Neural cell (in vitro differentiated cells): Measurements from ENCODE around the gene N4BP2.

ENCODE experiments used
- EP300 ChIP-seq: fragments of 450-650 bp; conservative IDR thresholded peaks from 2 replicates; pipeline ENCODE4 v1.6.1; 2014; ENCODE audit warnings: antibody characterized with exemption, mild to moderate bottlenecking, moderate library complexity; ENCODE audit not compliant: poor library complexity, severe bottlenecking
- EZH2 ChIP-seq: fragments of 200-600, 300-800 bp; shearing (Covaris generic), sonication (generic); IDR thresholded peaks from 2 replicates; pipeline ENCODE4 v1.6.1; 2014; ENCODE audit warnings: antibody characterized with exemption, low read length, borderline replicate concordance, mild to moderate bottlenecking; ENCODE audit not compliant: insufficient read depth, poor library complexity, severe bottlenecking
- MXI1 ChIP-seq: fragments of 450-650 bp; conservative IDR thresholded peaks from 2 replicates; pipeline ENCODE4 v1.6.1; 2014; ENCODE audit warnings: antibody characterized with exemption, mild to moderate bottlenecking; ENCODE audit not compliant: poor library complexity, severe bottlenecking
- RAD21 ChIP-seq: fragments of 450-650 bp; conservative IDR thresholded peaks from 2 replicates; pipeline ENCODE4 v1.6.1; 2014; ENCODE audit warnings: antibody characterized with exemption, mild to moderate bottlenecking, moderate library complexity
- REST ChIP-seq: IDR thresholded peaks from 2 replicates; pipeline ENCODE4 v1.6.1; 2012; ENCODE audit warnings: borderline replicate concordance
- TF ChIP-seq, protein P1 (sequence below): fragments of 450-650 bp; IDR thresholded peaks from 2 replicates; pipeline ENCODE4 v1.5.1; 2014; ENCODE audit warnings: antibody characterized with exemption, mild to moderate bottlenecking, moderate library complexity; ENCODE audit not compliant: poor library complexity, severe bottlenecking

GRCh38 chr4:40196272-40196671 is 139.6 kb downstream of the N4BP2 start:
- TF ChIP-seq, protein P1, sequence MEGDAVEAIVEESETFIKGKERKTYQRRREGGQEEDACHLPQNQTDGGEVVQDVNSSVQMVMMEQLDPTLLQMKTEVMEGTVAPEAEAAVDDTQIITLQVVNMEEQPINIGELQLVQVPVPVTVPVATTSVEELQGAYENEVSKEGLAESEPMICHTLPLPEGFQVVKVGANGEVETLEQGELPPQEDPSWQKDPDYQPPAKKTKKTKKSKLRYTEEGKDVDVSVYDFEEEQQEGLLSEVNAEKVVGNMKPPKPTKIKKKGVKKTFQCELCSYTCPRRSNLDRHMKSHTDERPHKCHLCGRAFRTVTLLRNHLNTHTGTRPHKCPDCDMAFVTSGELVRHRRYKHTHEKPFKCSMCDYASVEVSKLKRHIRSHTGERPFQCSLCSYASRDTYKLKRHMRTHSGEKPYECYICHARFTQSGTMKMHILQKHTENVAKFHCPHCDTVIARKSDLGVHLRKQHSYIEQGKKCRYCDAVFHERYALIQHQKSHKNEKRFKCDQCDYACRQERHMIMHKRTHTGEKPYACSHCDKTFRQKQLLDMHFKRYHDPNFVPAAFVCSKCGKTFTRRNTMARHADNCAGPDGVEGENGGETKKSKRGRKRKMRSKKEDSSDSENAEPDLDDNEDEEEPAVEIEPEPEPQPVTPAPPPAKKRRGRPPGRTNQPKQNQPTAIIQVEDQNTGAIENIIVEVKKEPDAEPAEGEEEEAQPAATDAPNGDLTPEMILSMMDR = no peak
- TF ChIP-seq EZH2 (no peak), RAD21 (no peak), EP300 (no peak), REST (no peak), MXI1 (no peak)
